Activated CD8-positive, alpha-beta T cell treated with anti-CD3 and anti-CD28 coated beads for 36 hours (primary cell): ENCODE data around the gene P4HA1. TPM values are rescaled to one million over a fixed set of nuclear protein-coding genes. Genes with fewer than 3 reads are reported as not detected.

ENCODE experiments used
- ATAC-seq: fragments of 200-7000 bp; cut with Tn5 transposase; one replicate; pipeline ENCODE4 v1.10.0; 2021; ENCODE audit warnings: mild to moderate bottlenecking, moderate library complexity
- CTCF ChIA-PET: fragments of 350-600 bp; sonication (Branson Sonifier 250); formaldehyde crosslinking; loops from one replicate; lab custom pipeline; 2021; ENCODE audit warnings: antibody characterized with exemption; lab: Charles Lee
- POLR2A ChIA-PET: fragments of 350-600 bp; sonication (Branson Sonifier 250); formaldehyde crosslinking; loops from one replicate; lab custom pipeline; 2021; ENCODE audit warnings: antibody characterized with exemption; lab: Charles Lee
- DNase-seq: peaks from one replicate; pipeline ENCODE4 v3.0.0-alpha.2; 2020
- H3K27ac Mint-ChIP-seq: one replicate; pipeline ENCODE4 v1.8.0; 2021; ENCODE audit warnings: mild to moderate bottlenecking, mixed read lengths
- H3K27me3 Mint-ChIP-seq: one replicate; pipeline ENCODE4 v1.8.0; 2021; ENCODE audit warnings: mixed read lengths
- H3K36me3 Mint-ChIP-seq: one replicate; pipeline ENCODE4 v1.8.0; 2021; ENCODE audit warnings: low read depth, mixed read lengths
- H3K4me1 Mint-ChIP-seq: one replicate; pipeline ENCODE4 v1.8.0; 2021; ENCODE audit warnings: low read depth, mixed read lengths
- H3K4me3 Mint-ChIP-seq: one replicate; pipeline ENCODE4 v1.8.0; 2021; ENCODE audit warnings: mild to moderate bottlenecking, moderate library complexity, mixed read lengths
- H3K9me3 Mint-ChIP-seq: one replicate; pipeline ENCODE4 v1.8.0; 2021; ENCODE audit warnings: mixed read lengths
- intact Hi-C: fragments of 100-400 bp; cut with micrococcal nuclease; formaldehyde crosslinking; loops from one replicate; pipeline ENCODE4 v1.10.0; 2022
- total RNA-seq, 2 experiments: library from RNA; stranded (reverse); gene quantifications; one replicate each; pipeline ENCODE4 v1.2.3, GENCODE V29; 2021
- TF ChIP-seq, protein P1 (sequence below): fragments of 200-600 bp; IDR thresholded peaks from one replicate; pipeline ENCODE4 v1.8.0; 2022; ENCODE audit warnings: antibody characterized with exemption, mild to moderate bottlenecking

Gene P4HA1
- total RNA-seq, 2 experiments from 2014 or later: 72.2 to 72.3 TPM

DNA sequence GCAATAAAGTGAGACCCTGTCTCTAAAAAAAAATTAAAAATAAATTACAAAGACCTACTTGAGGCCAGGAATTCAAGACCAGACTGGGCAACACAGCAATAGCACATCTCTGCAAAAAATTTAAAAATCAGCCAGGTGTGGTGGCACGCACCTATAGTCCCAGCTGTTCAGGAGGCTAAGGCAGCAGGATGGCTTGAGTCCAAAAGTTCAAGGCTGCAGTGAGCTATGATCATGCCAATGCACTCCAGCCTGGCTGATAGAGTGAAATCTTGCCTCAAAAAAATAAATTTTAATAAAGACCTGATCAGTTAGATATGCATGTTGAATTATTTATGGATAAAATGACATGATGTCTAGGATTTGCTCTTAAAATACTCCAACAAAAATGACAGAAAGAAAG lies 34.9 kb downstream of the P4HA1 start:
- ChIA-PET POLR2A (no interaction called here), CTCF (interaction anchor here (0.6 to 1.6 kb wide), 13 partner anchors 10 to 702 kb away, joined by 3 to 7 read pairs (median 3); partner anchors contain the start of genes NUDT13 and PLA2G12B)
- Mint-ChIP-seq H3K36me3 (peaks cover 35% of the 10 kb centered on the region), H3K4me3 (no peak overlapping the region), H3K4me1 (peaks cover 16% of the 10 kb centered on the region), H3K27me3 (no peaks in the 10 kb centered on the region), H3K27ac (no peak overlapping the region), H3K9me3 (no peaks in the 10 kb centered on the region)
- TF ChIP-seq, protein P1, sequence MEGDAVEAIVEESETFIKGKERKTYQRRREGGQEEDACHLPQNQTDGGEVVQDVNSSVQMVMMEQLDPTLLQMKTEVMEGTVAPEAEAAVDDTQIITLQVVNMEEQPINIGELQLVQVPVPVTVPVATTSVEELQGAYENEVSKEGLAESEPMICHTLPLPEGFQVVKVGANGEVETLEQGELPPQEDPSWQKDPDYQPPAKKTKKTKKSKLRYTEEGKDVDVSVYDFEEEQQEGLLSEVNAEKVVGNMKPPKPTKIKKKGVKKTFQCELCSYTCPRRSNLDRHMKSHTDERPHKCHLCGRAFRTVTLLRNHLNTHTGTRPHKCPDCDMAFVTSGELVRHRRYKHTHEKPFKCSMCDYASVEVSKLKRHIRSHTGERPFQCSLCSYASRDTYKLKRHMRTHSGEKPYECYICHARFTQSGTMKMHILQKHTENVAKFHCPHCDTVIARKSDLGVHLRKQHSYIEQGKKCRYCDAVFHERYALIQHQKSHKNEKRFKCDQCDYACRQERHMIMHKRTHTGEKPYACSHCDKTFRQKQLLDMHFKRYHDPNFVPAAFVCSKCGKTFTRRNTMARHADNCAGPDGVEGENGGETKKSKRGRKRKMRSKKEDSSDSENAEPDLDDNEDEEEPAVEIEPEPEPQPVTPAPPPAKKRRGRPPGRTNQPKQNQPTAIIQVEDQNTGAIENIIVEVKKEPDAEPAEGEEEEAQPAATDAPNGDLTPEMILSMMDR: no peak
- DNase-seq: no peak
- ATAC-seq: no peak
- intact Hi-C loops: no loop called here

DNA sequence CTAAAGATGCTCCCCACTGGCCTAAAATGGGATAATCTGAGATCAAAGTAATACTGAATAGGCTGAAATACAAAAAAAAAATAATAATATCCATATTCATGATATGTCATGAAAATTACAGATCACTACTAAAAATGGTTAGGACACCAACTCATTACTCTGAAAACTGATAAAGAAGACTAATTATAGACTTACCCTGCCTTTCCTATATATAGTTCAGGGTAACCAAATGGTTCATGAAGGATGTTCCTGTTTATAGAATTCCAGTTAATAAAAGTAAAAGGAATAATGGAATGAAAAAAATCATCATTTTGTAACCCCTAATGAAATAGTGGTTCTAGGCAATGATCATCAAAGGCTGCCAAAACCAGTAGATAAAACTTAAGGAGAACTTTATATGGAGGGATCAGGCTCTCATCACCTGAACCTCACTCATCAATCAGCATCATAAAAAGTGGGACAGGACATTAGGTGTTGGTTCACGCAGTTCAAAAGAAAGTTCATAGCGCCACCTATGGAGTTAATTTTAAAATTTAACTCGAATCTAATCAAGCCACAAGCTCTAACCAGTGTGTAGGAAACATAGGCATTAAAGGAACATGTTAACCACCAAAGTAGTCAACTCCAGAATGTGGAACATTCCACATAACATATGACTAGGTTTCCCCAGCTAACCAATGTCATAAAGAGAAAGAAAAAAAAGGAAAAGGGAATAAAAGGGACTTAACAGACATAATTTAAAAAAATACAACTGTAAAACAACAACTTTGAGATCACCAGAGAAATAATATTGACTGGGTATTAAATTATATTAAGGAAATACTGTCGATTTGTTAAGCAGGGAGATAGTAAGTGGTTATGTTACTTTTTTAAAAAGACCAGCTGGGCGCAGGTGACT lies 35.7 kb downstream of the P4HA1 start:
- ATAC-seq (peak; percentile 47), DNase-seq (no peak)
- intact Hi-C loops: no loop called here
- Mint-ChIP-seq H3K4me1 (peaks cover 16% of the 10 kb centered on the region), H3K27me3 (no peaks in the 10 kb centered on the region), H3K4me3 (no peak overlapping the region), H3K36me3 (peaks cover 36% of the 10 kb centered on the region), H3K27ac (peak overlapping the region; percentile 70), H3K9me3 (no peaks in the 10 kb centered on the region)
- ChIA-PET CTCF (interaction anchor here (0.6 to 1.6 kb wide), 14 partner anchors 9 to 702 kb away, joined by 3 to 7 read pairs (median 3); partner anchors contain the start of genes NUDT13 and PLA2G12B), POLR2A (no interaction called here)
- TF ChIP-seq, protein P1: peak; percentile 66

DNA sequence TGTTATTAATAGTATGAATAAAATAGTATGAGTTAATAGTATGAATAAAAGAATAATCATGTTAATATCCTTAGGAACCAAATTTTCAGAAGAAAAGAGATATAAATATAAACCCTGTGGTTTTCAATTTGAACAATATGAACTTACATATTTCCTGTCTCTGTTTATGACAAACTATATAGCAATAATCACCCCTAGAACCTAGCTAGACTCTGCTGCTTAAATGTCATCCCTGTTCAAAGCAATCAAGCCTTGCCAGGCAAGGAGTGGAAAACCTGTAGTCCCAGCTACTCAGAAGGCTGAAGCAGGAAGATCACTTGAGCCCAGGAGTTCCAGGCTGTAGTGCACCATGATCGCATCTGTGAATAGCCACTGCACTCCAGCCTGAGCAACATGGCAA lies 36.5 kb downstream of the P4HA1 start:
- peaks cover 16% of the 10 kb centered on the region for H3K4me1 Mint-ChIP-seq
- H3K36me3 Mint-ChIP-seq: peaks cover 36% of the 10 kb centered on the region
- ATAC-seq (no peak), DNase-seq (no peak)
- POLR2A ChIA-PET: no interaction called here
- TF ChIP-seq, protein P1: no peak
- H3K9me3 Mint-ChIP-seq: no peaks in the 10 kb centered on the region
- H3K27me3 Mint-ChIP-seq: no peaks in the 10 kb centered on the region
- no peak overlapping the region for H3K4me3 Mint-ChIP-seq
- H3K27ac Mint-ChIP-seq: peak overlapping the region; percentile 48
- intact Hi-C loops: no loop called here
- CTCF ChIA-PET: no interaction called here

DNA sequence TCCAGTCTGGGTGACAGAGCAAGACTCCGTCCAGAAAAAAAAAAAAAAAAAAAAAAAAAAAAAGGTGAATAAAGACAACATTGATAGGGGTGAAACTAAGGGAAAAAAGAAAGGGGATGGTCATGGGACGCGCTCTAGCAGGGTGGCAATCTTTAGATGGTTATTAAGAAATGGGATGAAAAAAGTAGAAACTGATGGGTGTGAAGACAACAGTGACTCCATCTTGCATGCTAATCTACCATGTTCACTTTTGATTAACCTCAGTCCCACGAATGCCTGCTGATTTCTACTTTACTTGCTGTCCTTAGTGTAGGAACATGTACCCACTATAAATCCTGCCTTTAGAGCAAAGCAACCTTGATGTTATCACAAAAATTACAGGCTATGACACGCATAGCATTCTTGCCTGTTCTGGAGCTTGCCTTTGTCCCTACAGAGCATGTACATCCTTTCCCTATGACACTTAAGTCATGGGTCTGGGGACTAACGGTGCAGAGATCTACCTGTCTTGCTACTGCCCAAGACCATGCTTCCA lies 38.5 kb downstream of the P4HA1 start:
- TF ChIP-seq, protein P1: no peak
- H3K27ac Mint-ChIP-seq: no peak overlapping the region
- intact Hi-C loops: no loop called here
- H3K9me3 Mint-ChIP-seq: no peaks in the 10 kb centered on the region
- no peak overlapping the region for H3K4me3 Mint-ChIP-seq
- CTCF ChIA-PET: no interaction called here
- peaks cover 38% of the 10 kb centered on the region for H3K36me3 Mint-ChIP-seq
- POLR2A ChIA-PET: no interaction called here
- DNase-seq (no peak), ATAC-seq (no peak)
- H3K4me1 Mint-ChIP-seq: peaks cover 16% of the 10 kb centered on the region
- no peaks in the 10 kb centered on the region for H3K27me3 Mint-ChIP-seq

DNA sequence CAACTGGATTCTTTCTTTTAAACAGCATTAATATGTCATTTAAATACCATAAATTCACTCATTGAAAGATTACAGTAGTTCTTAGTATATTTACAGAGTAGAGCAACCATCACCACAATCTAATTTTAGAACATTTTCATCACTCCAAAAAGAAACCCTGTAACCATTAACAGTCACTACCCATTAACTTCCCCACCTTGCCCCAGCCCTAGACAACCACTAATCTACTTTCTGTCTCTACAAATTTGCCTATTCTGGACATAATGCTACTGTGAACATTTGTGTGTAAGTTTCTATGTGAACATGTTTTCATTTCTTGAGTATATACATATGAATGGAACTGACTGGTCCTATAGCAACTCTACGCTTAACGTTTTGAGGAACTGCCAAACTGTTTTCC lies 42.4 kb downstream of the P4HA1 start:
- CTCF ChIA-PET: no interaction called here
- TF ChIP-seq, protein P1: no peak
- no peak for DNase-seq
- no peak overlapping the region for H3K27ac Mint-ChIP-seq
- no peak overlapping the region for H3K4me3 Mint-ChIP-seq
- H3K4me1 Mint-ChIP-seq: no peaks in the 10 kb centered on the region
- H3K9me3 Mint-ChIP-seq: no peaks in the 10 kb centered on the region
- POLR2A ChIA-PET: no interaction called here
- H3K27me3 Mint-ChIP-seq: no peaks in the 10 kb centered on the region
- intact Hi-C loops: no loop called here
- peaks cover 39% of the 10 kb centered on the region for H3K36me3 Mint-ChIP-seq
- no peak for ATAC-seq
